Lung (tissue), 12 donors: ENCODE data around the gene RBPJL. TPM values are rescaled to one million over a fixed set of nuclear protein-coding genes. Genes with fewer than 3 reads are reported as not detected.

Experiments used
- ATAC-seq: fragments of 200-7000 bp; cut with Tn5 transposase; one replicate; pipeline ENCODE4 v1.9.1; 2020; ENCODE audit warnings: moderate number of reproducible peaks; ENCODE audit not compliant: insufficient read depth, low FRiP score
- DNase-seq, 3 donors: peaks; one replicate each; pipeline ENCODE4 v3.0.0-alpha.2; 2013 to 2017
- H3K27ac ChIP-seq, 2 donors: one replicate each; pipeline ENCODE4 v1.5.1; 2013; ENCODE audit warnings: mild to moderate bottlenecking in 2 of 2, moderate library complexity in 2 of 2, control low read depth in 1 of 2, inconsistent platforms in 1 of 2, low read depth in 1 of 2, low read length in 1 of 2
- H3K27me3 ChIP-seq, 3 donors: one replicate each; pipeline ENCODE4 v1.5.1; 2013; ENCODE audit warnings: low read length in 2 of 3; ENCODE audit not compliant: control insufficient read depth in 3 of 3, insufficient read depth in 3 of 3
- H3K36me3 ChIP-seq, 4 donors: one replicate each; pipeline ENCODE4 v1.5.1; 2013; ENCODE audit warnings: low read length in 4 of 4, mild to moderate bottlenecking in 1 of 4, moderate library complexity in 1 of 4; ENCODE audit not compliant: control insufficient read depth in 4 of 4, insufficient read depth in 4 of 4
- H3K4me1 ChIP-seq, 5 donors: one replicate each; pipeline ENCODE4 v1.5.1; 2013; ENCODE audit warnings: low read length in 5 of 5, mild to moderate bottlenecking in 2 of 5, moderate library complexity in 1 of 5; ENCODE audit not compliant: control insufficient read depth in 5 of 5, insufficient read depth in 5 of 5
- H3K4me3 ChIP-seq: one replicate; pipeline ENCODE4 v1.5.1; 2013; ENCODE audit warnings: mild to moderate bottlenecking, control low read depth, moderate library complexity
- H3K9ac ChIP-seq, 2 donors: one replicate each; pipeline ENCODE4 v1.5.1; 2013; ENCODE audit warnings: low read length in 2 of 2, control low read depth in 1 of 2; ENCODE audit not compliant: insufficient read depth in 1 of 2
- H3K9me3 ChIP-seq, 4 donors: one replicate each; pipeline ENCODE4 v1.5.1; 2013; ENCODE audit warnings: low read length in 3 of 4, mild to moderate bottlenecking in 1 of 4, moderate library complexity in 1 of 4; ENCODE audit not compliant: control insufficient read depth in 4 of 4, insufficient read depth in 3 of 4
- CTCF ChIP-seq: IDR thresholded peaks from 2 replicates; pipeline ENCODE4 v1.5.1; 2012; ENCODE audit warnings: mild to moderate bottlenecking; ENCODE audit errors: control extremely low read depth, extremely low read depth
- WGBS, 2 donors: extraction: QIAGEN DNeasy Blood & Tissue Kit; methylation state at CpG; one replicate each; pipeline ENCODE4 v1.1.7; 2013; 5-methylcytosine and 5-hydroxymethylcytosine counted together
- polyA plus RNA-seq, 2 donors: library from polyadenylated mRNA; stranded (reverse); fragments of 200-250 nt; gene quantifications; one replicate each; pipeline ENCODE4 v1.2.1, GENCODE V29; 2013
- total RNA-seq, 2 donors: library from RNA; depleted of rRNA in 1 of 2; stranded (reverse); fragments of >200 nt in 1 of 2; gene quantifications; one replicate each; pipeline ENCODE4 v1.2.1, GENCODE V29; 2014 to 2021
- donor health status: control.
- donor health status: control.
- donor health status: Bipolar disorder and iron deficiency.
- donor health status: healthy.
- donor health status: DM: yes; HTN: yes; CAD: no.

Gene RBPJL
- total and polyA plus RNA-seq, 4 donors, result 0.12 TPM; not detected in 3

- peaks cover 0 to 24% (median 18%) of the 10 kb centered on the region in 3 donors for H3K27me3 ChIP-seq
- no peak for TF ChIP-seq CTCF
These were observed 12.0 kb upstream of the RBPJL start for GRCh38 chr20:45294659-45295058.

GRCh38 chr20:45297786-45298497, 8.7 kb upstream of the RBPJL start:
- DNase-seq (no peak), ATAC-seq (no peak)
- TF ChIP-seq CTCF, result no peak
- Histone ChIP-seq H3K36me3 (no peaks in the 10 kb centered on the region), H3K4me3 (no peak overlapping the region), H3K9ac (no peak overlapping the region), H3K27me3 (peaks cover 0 to 15% (median 12%) of the 10 kb centered on the region in 3 donors), H3K27ac (no peak overlapping the region), H3K9me3 (no peaks in the 10 kb centered on the region), H3K4me1 (peaks cover 0 to 9% (median 0%) of the 10 kb centered on the region in 5 donors)
- WGBS, 2 donors, result 94 to 96% methylated on average over 52 of the region's 52 CpGs

More at GRCh38 chr20:45294659-45295058, 12.0 kb upstream of the RBPJL start:
- Histone ChIP-seq H3K36me3 (no peaks in the 10 kb centered on the region), H3K4me3 (no peak overlapping the region), H3K27ac (no peak overlapping the region), H3K9me3 (no peaks in the 10 kb centered on the region), H3K4me1 (peaks cover 0 to 12% (median 0%) of the 10 kb centered on the region in 5 donors), H3K9ac (no peak overlapping the region)
- 86 to 95% methylated on average over 1 of the region's 1 CpG for WGBS, 2 donors
- ATAC-seq (no peak), DNase-seq (no peak)

GRCh38 chr20:45299786-45300185, 6.9 kb upstream of the RBPJL start:
- no peak overlapping the region for H3K27ac ChIP-seq
- peaks cover 0 to 20% (median 19%) of the 10 kb centered on the region in 3 donors for H3K27me3 ChIP-seq
- H3K4me1 ChIP-seq, result no peaks in the 10 kb centered on the region
- no peak for TF ChIP-seq CTCF
- no peak overlapping the region for H3K4me3 ChIP-seq
- H3K9me3 ChIP-seq, result no peaks in the 10 kb centered on the region
- 93% methylated on average over 5 to 6 of the region's 6 CpGs for WGBS, 2 donors
- ATAC-seq (no peak), DNase-seq (no peak)
- no peak overlapping the region for H3K9ac ChIP-seq
- no peaks in the 10 kb centered on the region for H3K36me3 ChIP-seq

- no peak overlapping the region for H3K27ac ChIP-seq
- ATAC-seq, result no peak
- H3K4me1 ChIP-seq, result no peaks in the 10 kb centered on the region
- no peak for DNase-seq
- no peaks in the 10 kb centered on the region for H3K36me3 ChIP-seq
- H3K4me3 ChIP-seq, result no peak overlapping the region
- H3K9me3 ChIP-seq, result no peaks in the 10 kb centered on the region
- 48 to 54% methylated on average over 4 of the region's 4 CpGs for WGBS, 2 donors
- TF ChIP-seq CTCF, result no peak
- H3K27me3 ChIP-seq, result peaks cover 0 to 24% (median 20%) of the 10 kb centered on the region in 3 donors
- H3K9ac ChIP-seq, result no peak overlapping the region
These were observed 5.7 kb upstream of the RBPJL start for GRCh38 chr20:45300961-45301360.
